SH-SY5Y (cell line): ENCODE results near the gene LMF1.

ENCODE experiments used
- GATA2 ChIP-seq: IDR thresholded peaks from 2 replicates; pipeline ENCODE4 v1.6.1; 2011; ENCODE audit warnings: mild to moderate bottlenecking, low read depth, low read length
- GATA3 ChIP-seq: IDR thresholded peaks from 2 replicates; pipeline ENCODE4 v1.6.1; 2011; ENCODE audit warnings: low read depth, mild to moderate bottlenecking, low read length, moderate library complexity

GRCh38 chr16:930511-930910 lies 40.3 kb downstream of the LMF1 start:
- TF ChIP-seq GATA2 (no peak), GATA3 (no peak)
